ENCODE measurements around the gene TTLL3.
"Not testable (repeated sequence)": the region's sequence is repeated elsewhere in the genome, so short reads cannot be mapped to it uniquely, and the experiment has no call there.

Gene TTLL3

GRCh38 chr3:9809615-9810432 is at the start of gene TTLL3:
Gene TTLL3, plus strand, starts transcription at chr3:9810262. Its CDS starts 400 bp downstream, at chr3:9810662.
- DNase-seq (ENCODE audit: low read depth) = peak; percentile 21

- DNase-seq (ENCODE audit: low read depth) = no peak
These were observed 49.1 kb upstream of the TTLL3 start for GRCh38 chr3:9760779-9761505.

GRCh38 chr3:9761919-9762318 is 48.1 kb upstream of the TTLL3 start:
- DNase-seq (ENCODE audit: low read depth) = no peak

- DNase-seq (ENCODE audit: low read depth) = no peak
These were observed 47.2 kb upstream of the TTLL3 start for GRCh38 chr3:9762871-9763270.

GRCh38 chr3:9765865-9766264 is 44.2 kb upstream of the TTLL3 start:
- no peak for DNase-seq (ENCODE audit: low read depth)

- DNase-seq (ENCODE audit: low read depth) = no peak
These were observed 42.6 kb upstream of the TTLL3 start for GRCh38 chr3:9767418-9767817.

GRCh38 chr3:9768141-9768775 is 41.8 kb upstream of the TTLL3 start:
- no peak for DNase-seq (ENCODE audit: low read depth)

- no peak for DNase-seq (ENCODE audit: low read depth)
These were observed 41.0 kb upstream of the TTLL3 start for GRCh38 chr3:9769012-9769411.

GRCh38 chr3:9769426-9770275 is 40.4 kb upstream of the TTLL3 start, which contains the start of gene CAMK1:
Gene CAMK1, minus strand, starts transcription at chr3:9769947. Its CDS starts 2,198 bp downstream, at chr3:9767749.
- DNase-seq (ENCODE audit: low read depth) = peak; percentile 49

GRCh38 chr3:9770276-9770812 is 39.7 kb upstream of the TTLL3 start:
- DNase-seq (ENCODE audit: low read depth) = no peak

GRCh38 chr3:9771007-9771406 is 39.1 kb upstream of the TTLL3 start:
- not testable (repeated sequence) for DNase-seq (ENCODE audit: low read depth)

GRCh38 chr3:9776896-9777693 is 33.0 kb upstream of the TTLL3 start:
- no peak for DNase-seq (ENCODE audit: low read depth)

GRCh38 chr3:9777694-9778021 is 32.4 kb upstream of the TTLL3 start:
- DNase-seq (ENCODE audit: low read depth) = no peak

GRCh38 chr3:9778143-9779074 is 31.7 kb upstream of the TTLL3 start:
- peak; percentile 44 for DNase-seq (ENCODE audit: low read depth)

GRCh38 chr3:9779075-9779593 is 30.9 kb upstream of the TTLL3 start:
- no peak for DNase-seq (ENCODE audit: low read depth)

- DNase-seq (ENCODE audit: low read depth) = peak; percentile 26
These were observed 30.2 kb upstream of the TTLL3 start for GRCh38 chr3:9779721-9780457.

GRCh38 chr3:9780458-9780812 is 29.6 kb upstream of the TTLL3 start:
- DNase-seq (ENCODE audit: low read depth) = no peak

- no peak for DNase-seq (ENCODE audit: low read depth)
These were observed 29.2 kb upstream of the TTLL3 start for GRCh38 chr3:9780910-9781309.

- DNase-seq (ENCODE audit: low read depth) = no peak
These were observed 28.5 kb upstream of the TTLL3 start for GRCh38 chr3:9781551-9781950.

All from stimulated activated CD8-positive, alpha-beta memory T cell treated with anti-CD3 and anti-CD28 coated beads, Interleukin-4, amount 100 ng/mL, for 24 hours (primary cell).